Loucy (cell line): ENCODE measurements around the gene MRPL48.

Source experiments
- H2AFZ ChIP-seq: fragments of 200-600 bp; sonication (generic); 2 replicates; pipeline ENCODE4 v1.6.0; 2016; ENCODE audit warnings: antibody characterized with exemption, mild to moderate bottlenecking, low read length, moderate library complexity
- H3F3A ChIP-seq: fragments of 200-600 bp; 2 replicates; pipeline ENCODE4 v1.6.0; 2016; ENCODE audit warnings: antibody characterized with exemption, low read depth, mild to moderate bottlenecking
- H3K27me3 ChIP-seq: fragments of 200-600 bp; sonication (generic); 2 replicates; pipeline ENCODE4 v1.6.1; 2014; ENCODE audit warnings: low read length, mild to moderate bottlenecking; ENCODE audit not compliant: insufficient read depth, poor library complexity, severe bottlenecking
- H3K36me3 ChIP-seq: fragments of 200-600 bp; sonication (generic); 2 replicates; pipeline ENCODE4 v1.6.1; 2016; ENCODE audit warnings: low read length; ENCODE audit not compliant: insufficient read depth
- H3K4me1 ChIP-seq: fragments of 200-600 bp; sonication (generic); 2 replicates; pipeline ENCODE4 v1.5.1; 2014; ENCODE audit warnings: low read length, mild to moderate bottlenecking; ENCODE audit not compliant: insufficient read depth, poor library complexity, severe bottlenecking
- H3K4me2 ChIP-seq: fragments of 200-600 bp; sonication (generic); 2 replicates; pipeline ENCODE4 v1.6.0; 2014; ENCODE audit warnings: antibody characterized with exemption, low read length, low read depth, mild to moderate bottlenecking; ENCODE audit not compliant: poor library complexity, severe bottlenecking
- H3K4me3 ChIP-seq: fragments of 200-600 bp; sonication (generic); 2 replicates; pipeline ENCODE4 v1.5.1; 2014; ENCODE audit warnings: low read length, mild to moderate bottlenecking, mixed read lengths; ENCODE audit not compliant: poor library complexity, severe bottlenecking
- H3K79me2 ChIP-seq: fragments of 200-600 bp; sonication (generic); 2 replicates; pipeline ENCODE4 v1.6.1; 2014; ENCODE audit warnings: low read length; ENCODE audit not compliant: insufficient read depth
- H3K9ac ChIP-seq: fragments of 200-600 bp; sonication (generic); 2 replicates; pipeline ENCODE4 v1.6.0; 2014; ENCODE audit warnings: mild to moderate bottlenecking, low read depth, low read length, moderate library complexity; ENCODE audit not compliant: poor library complexity, severe bottlenecking
- H3K9me2 ChIP-seq: fragments of 200-600 bp; sonication (generic); replicated peaks from 2 replicates; pipeline ENCODE4 v1.6.1; 2016; ENCODE audit warnings: low read depth, low read length, mixed read lengths
- H3K9me3 ChIP-seq: fragments of 200-600 bp; sonication (generic); 2 replicates; pipeline ENCODE4 v1.6.1; 2014; ENCODE audit warnings: mild to moderate bottlenecking, antibody characterized with exemption, low read length, low read depth; ENCODE audit not compliant: insufficient read depth
- H4K20me1 ChIP-seq: fragments of 200-600 bp; sonication (generic); 2 replicates; pipeline ENCODE4 v1.6.0; 2014; ENCODE audit warnings: antibody characterized with exemption, low read length, mild to moderate bottlenecking; ENCODE audit not compliant: insufficient read depth, poor library complexity, severe bottlenecking
- CTCF ChIP-seq: fragments of 200-600 bp; sonication (generic); conservative IDR thresholded peaks from 2 replicates; pipeline ENCODE4 v1.5.1; 2014; ENCODE audit warnings: mild to moderate bottlenecking, antibody characterized with exemption, low read length
- EZH2phosphoT487 ChIP-seq: fragments of 200-600 bp; IDR thresholded peaks from 2 replicates; pipeline ENCODE4 v1.6.1; 2018; ENCODE audit warnings: antibody characterized with exemption, mild to moderate bottlenecking, moderate library complexity, borderline replicate concordance

Gene MRPL48

GRCh38 chr11:73760679-73761402, 26.8 kb upstream of the MRPL48 start, which contains the start of gene RAB6A:
Gene RAB6A (minus strand): TSS chr11:73761074. CDS start chr11:73760635, 439 bp downstream.
- Histone ChIP-seq H3K9me2 (no peaks in the 10 kb centered on the region), H3K27me3 (no peaks in the 10 kb centered on the region), H3K4me1 (peaks cover 28% of the 10 kb centered on the region), H3K36me3 (no peaks in the 10 kb centered on the region), H3F3A (no peaks in the 10 kb centered on the region), H3K9me3 (no peaks in the 10 kb centered on the region), H3K9ac (peak within 1 kb of the TSS; percentile 84), H3K79me2 (peaks cover 47% of the 10 kb centered on the region), H4K20me1 (peaks cover 32% of the 10 kb centered on the region), H2AFZ (peak within 1 kb of the TSS; percentile 84), H3K4me3 (peak within 1 kb of the TSS; percentile 96), H3K4me2 (peak within 1 kb of the TSS; percentile 96)
- no peak for TF ChIP-seq EZH2phosphoT487
- no peak for TF ChIP-seq CTCF

GRCh38 chr11:73761403-73761945, 26.2 kb upstream of the MRPL48 start:
- Histone ChIP-seq H3F3A (no peaks in the 10 kb centered on the region), H3K4me3 (peak overlapping the region; percentile 96), H3K9me3 (no peaks in the 10 kb centered on the region), H3K9me2 (no peaks in the 10 kb centered on the region), H3K36me3 (no peaks in the 10 kb centered on the region), H3K27me3 (no peaks in the 10 kb centered on the region), H3K4me1 (peaks cover 28% of the 10 kb centered on the region), H2AFZ (peak overlapping the region; percentile 84), H4K20me1 (peaks cover 32% of the 10 kb centered on the region), H3K4me2 (peak overlapping the region; percentile 75), H3K79me2 (peaks cover 41% of the 10 kb centered on the region), H3K9ac (peak overlapping the region; percentile 45)
- TF ChIP-seq CTCF (no peak), EZH2phosphoT487 (no peak)

GRCh38 chr11:73762732-73763131, 24.9 kb upstream of the MRPL48 start:
- no peaks in the 10 kb centered on the region for H3K27me3 ChIP-seq
- no peak overlapping the region for H3K4me2 ChIP-seq
- H3K9me2 ChIP-seq: no peaks in the 10 kb centered on the region
- no peaks in the 10 kb centered on the region for H3K36me3 ChIP-seq
- peaks cover 22% of the 10 kb centered on the region for H3K4me1 ChIP-seq
- H2AFZ ChIP-seq: peak overlapping the region; percentile 78
- TF ChIP-seq CTCF: no peak
- TF ChIP-seq EZH2phosphoT487: no peak
- H3K4me3 ChIP-seq: no peak overlapping the region
- H3F3A ChIP-seq: no peaks in the 10 kb centered on the region
- H4K20me1 ChIP-seq: peaks cover 25% of the 10 kb centered on the region
- H3K79me2 ChIP-seq: peaks cover 30% of the 10 kb centered on the region
- no peak overlapping the region for H3K9ac ChIP-seq
- no peaks in the 10 kb centered on the region for H3K9me3 ChIP-seq
